ENCODE data around the gene TKT.

The TKT gene

GRCh38 chr3:53227993-53228885, 27.6 kb downstream of the TKT start:
- no peak for DNase-seq
- in situ Hi-C loops (cut with MboI; ENCODE audit: low pct_unique_long_range_greater_than_20kb, low sequenced_read_pairs) = no loop called here

GRCh38 chr3:53226841-53227407, 28.9 kb downstream of the TKT start:
- in situ Hi-C loops (cut with MboI; ENCODE audit: low pct_unique_long_range_greater_than_20kb, low sequenced_read_pairs) = no loop called here
- DNase-seq = no peak

DNA sequence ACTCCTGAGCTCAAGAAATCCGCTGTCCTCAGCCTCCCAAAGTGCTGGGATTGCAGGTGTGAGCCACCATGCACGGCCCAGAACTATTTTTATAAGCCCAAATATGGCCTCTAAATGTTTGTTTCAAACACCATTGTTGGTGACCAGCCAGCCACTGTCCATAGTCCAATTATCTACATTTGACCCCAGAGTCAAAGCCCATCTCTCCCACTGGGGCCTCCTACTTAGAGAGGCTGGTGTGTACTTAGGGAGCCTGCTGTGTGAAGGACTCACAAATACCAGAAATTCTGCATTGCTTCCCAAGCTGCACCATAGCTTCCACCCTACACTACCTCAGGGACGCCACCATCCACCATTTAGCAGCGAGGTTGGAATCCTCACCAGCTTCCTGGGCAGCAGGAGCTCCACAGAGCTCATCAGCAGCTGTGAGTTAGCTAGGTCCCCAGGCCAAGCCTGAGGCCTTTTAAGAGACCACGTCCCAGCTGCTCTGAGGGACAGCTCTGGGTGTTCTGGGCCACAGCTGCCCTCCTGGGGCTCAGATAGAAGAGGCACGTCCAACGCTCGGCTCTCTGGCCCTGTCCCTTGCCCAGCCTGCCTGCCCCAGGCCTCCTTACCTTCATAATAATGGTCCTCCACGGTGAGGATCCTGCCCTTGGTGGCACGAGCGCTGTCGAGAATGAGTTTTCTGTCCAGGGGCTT, 29.5 kb downstream of the TKT start:
- in situ Hi-C loops (cut with MboI; ENCODE audit: low pct_unique_long_range_greater_than_20kb, low sequenced_read_pairs) = no loop called here
- DNase-seq = no peak

GRCh38 chr3:53225651-53226050, 30.2 kb downstream of the TKT start:
- no peak for DNase-seq
- in situ Hi-C loops (cut with MboI; ENCODE audit: low pct_unique_long_range_greater_than_20kb, low sequenced_read_pairs) = no loop called here

DNA sequence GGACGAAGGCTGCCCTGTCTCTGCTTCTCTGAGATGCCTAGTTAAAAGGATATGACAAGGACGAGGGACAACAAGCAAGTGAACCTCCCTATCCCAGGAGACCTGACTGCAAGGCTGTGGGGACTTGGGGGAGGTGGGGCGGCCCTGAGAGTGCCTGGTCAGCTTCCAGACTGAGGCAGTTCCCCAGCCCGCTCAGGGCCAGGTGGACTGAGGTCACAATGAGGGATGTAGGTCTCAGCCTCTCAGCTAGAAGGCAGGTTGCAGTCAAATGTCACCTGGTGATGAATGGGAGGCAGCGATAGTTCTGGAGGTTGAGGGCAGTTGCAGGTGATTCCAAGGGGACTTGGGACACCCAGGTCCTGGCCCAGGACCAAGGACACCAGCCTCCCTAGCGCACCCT, 30.6 kb downstream of the TKT start:
- in situ Hi-C loops (cut with MboI; ENCODE audit: low pct_unique_long_range_greater_than_20kb, low sequenced_read_pairs) = no loop called here
- DNase-seq = no peak

GRCh38 chr3:53224536-53224935, 31.3 kb downstream of the TKT start:
- in situ Hi-C loops (cut with MboI; ENCODE audit: low pct_unique_long_range_greater_than_20kb, low sequenced_read_pairs) = no loop called here
- DNase-seq = no peak

DNA sequence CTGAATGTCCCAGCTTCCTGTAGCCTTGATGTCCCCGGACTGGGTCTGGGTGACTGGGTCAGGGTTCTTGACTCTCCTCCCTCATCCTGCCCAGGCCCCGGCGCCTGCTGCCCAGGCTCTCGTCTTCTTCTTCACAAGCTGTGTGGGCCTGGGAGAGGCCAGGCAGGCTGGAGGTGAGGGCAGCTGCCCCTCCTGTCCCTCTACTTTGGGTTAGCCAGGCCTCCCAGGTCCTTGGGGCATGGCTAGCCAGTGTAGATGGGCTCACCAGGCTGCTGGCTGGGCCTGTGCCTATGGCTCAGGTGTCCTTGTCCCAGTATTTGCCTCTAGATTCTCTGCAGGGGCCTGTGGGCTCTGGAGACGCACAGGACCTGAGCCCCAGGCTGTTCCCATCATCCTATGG, 31.8 kb downstream of the TKT start:
- DNase-seq = no peak
- in situ Hi-C loops (cut with MboI; ENCODE audit: low pct_unique_long_range_greater_than_20kb, low sequenced_read_pairs) = no loop called here

DNA sequence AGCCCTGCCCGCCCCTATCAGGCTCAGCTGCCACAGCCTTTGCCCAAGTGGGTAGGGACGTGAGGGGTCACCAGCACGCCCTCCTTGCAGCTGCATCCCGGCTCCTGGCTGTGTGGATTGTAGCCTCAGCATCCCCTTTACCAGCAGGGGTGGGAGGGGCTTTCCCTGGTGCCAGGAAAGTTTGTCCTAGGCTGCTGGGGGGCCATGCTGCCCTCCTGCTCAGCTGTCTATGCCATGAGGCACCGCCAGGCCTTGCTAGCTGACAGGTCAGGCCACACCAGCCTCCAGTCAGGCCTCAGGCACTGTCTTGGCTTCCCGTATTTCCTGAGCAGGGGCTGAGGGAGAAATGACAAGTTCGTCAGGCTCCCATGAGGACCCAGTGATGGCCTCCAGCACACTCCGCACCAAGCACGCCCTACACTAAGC, 32.3 kb downstream of the TKT start:
- in situ Hi-C loops (cut with MboI; ENCODE audit: low pct_unique_long_range_greater_than_20kb, low sequenced_read_pairs) = no loop called here
- DNase-seq = no peak

GRCh38 chr3:53223025-53223424, 32.8 kb downstream of the TKT start:
- in situ Hi-C loops (cut with MboI; ENCODE audit: low pct_unique_long_range_greater_than_20kb, low sequenced_read_pairs) = no loop called here
- no peak for DNase-seq

GRCh38 chr3:53222183-53222901, 33.5 kb downstream of the TKT start:
- in situ Hi-C loops (cut with MboI; ENCODE audit: low pct_unique_long_range_greater_than_20kb, low sequenced_read_pairs) = no loop called here
- no peak for DNase-seq

DNA sequence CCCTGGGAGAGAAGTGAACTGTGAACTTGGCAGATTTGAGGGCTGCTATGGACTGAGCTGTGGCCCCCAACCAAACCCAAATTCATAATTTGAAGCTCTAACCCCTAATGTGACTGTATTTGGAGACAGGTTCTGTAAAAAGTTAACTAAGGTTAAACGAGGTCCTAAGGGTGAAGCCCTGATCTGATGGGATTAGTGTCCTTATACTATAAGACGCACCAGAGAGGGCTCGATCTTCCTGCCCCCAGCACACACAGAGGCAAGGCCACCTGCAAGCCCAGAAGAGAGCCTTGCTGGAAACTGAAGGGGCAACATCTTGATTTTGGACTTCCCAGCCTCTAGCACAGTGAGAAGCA, 34.0 kb downstream of the TKT start:
- no peak for DNase-seq
- in situ Hi-C loops (cut with MboI; ENCODE audit: low pct_unique_long_range_greater_than_20kb, low sequenced_read_pairs) = no loop called here

DNA sequence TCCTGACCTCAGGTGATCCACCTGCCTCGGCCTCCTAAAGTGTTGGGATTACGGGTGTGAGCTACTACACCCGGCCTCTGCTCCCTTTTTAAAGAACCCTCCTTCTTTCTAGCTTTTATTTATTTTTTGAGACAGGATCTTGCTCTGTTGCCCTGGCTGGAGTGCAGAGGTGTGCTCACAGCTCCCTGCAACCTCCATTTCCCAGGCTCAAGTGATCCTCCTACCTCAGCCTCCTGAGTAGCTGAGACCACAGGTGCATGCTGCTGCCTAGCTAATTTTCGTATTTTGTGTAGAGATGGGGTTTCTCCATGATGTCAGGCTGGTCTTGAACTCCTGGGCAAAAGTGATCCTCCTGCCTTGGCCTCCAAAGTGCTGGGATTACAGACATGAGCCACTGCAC, 34.5 kb downstream of the TKT start:
- in situ Hi-C loops (cut with MboI; ENCODE audit: low pct_unique_long_range_greater_than_20kb, low sequenced_read_pairs) = no loop called here

DNA sequence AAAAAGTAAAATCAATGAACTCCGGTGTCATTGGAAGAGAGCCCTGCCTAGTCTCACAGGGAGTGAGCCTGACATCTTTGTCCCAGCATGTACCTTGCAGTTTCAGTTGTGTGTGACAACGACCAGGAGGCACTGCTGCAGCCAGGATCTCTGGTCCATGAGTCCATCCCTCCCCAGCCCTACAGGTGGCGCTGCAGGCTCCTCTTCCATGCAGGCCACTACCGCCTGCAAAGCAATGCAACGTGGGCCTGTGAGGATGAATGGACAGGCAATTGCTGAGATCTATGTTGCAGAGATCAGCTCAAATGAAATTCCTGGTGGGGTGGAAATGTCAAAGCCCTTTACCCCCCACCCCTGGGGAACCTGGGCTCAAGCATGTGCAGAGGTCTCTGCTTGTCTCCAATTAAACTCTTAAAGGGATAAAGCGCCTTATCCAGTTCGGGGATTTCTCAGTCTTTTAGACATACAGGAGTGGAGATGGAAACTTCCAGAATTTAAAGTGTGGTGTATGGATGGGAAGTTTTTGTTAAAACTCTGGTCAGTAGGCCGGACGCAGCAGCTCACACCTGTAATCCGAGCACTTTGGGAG, 35.8 kb downstream of the TKT start:
- peak; percentile 90 for DNase-seq
- in situ Hi-C loops (cut with MboI; ENCODE audit: low pct_unique_long_range_greater_than_20kb, low sequenced_read_pairs) = no loop called here

More for the DNA sequence above, 34.5 kb downstream of the TKT start:
- no peak for DNase-seq

GRCh38 chr3:53218131-53218530, 37.7 kb downstream of the TKT start:
- no peak for DNase-seq
- in situ Hi-C loops (cut with MboI; ENCODE audit: low pct_unique_long_range_greater_than_20kb, low sequenced_read_pairs) = no loop called here

GRCh38 chr3:53217175-53217574, 38.6 kb downstream of the TKT start:
- in situ Hi-C loops (cut with MboI; ENCODE audit: low pct_unique_long_range_greater_than_20kb, low sequenced_read_pairs) = no loop called here
- no peak for DNase-seq

- in situ Hi-C loops (cut with MboI; ENCODE audit: low pct_unique_long_range_greater_than_20kb, low sequenced_read_pairs) = no loop called here
- DNase-seq = peak; percentile 41
Measured at GRCh38 chr3:53216723-53217122, 39.1 kb downstream of the TKT start.

DNA sequence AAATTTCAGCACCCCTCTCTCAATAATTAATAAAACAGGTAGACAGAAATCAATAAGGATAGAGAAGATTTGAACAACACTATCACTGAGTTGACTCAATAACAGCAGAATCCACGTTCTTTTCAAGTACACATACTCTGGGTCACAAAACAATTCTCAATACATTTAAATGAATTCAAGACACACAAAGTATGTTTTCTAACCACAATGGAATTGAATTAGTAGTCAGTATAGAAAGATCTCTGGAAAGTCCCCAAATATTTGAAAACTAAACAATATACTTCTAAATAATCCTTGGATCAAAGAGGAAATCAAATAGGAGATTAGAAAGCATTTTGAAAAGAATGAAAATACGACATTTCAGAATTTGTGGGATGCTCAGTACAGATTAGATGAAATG, 40.0 kb downstream of the TKT start:
- DNase-seq = no peak
- in situ Hi-C loops (cut with MboI; ENCODE audit: low pct_unique_long_range_greater_than_20kb, low sequenced_read_pairs) = no loop called here

DNA sequence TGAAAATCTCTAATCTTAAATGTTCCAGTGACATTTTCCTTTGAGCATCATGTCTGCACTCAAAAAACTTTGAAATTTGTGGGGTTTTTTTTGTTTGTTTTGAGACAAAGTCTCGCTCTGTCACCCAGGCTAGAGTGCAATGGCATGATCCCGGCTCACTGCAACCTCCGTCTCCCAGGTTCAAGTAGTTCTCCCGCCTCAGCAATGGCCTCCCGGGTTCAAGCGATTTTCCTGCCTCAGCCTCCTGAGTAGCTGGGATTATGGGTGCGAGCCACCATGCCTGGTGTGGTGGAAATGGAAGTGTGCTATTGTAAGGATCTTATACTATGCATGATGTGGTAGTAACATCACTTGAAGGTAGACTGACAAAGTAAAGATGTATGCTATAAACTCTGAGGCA, 42.5 kb downstream of the TKT start:
- no peak for DNase-seq
- in situ Hi-C loops (cut with MboI; ENCODE audit: low pct_unique_long_range_greater_than_20kb, low sequenced_read_pairs) = no loop called here
